ENCODE measurements around the gene GAMT.

The GAMT gene

GRCh38 chr19:1394252-1395193 lies 6.8 kb downstream of the GAMT start:
- Histone ChIP-seq H3K4me1 (ENCODE audit: insufficient read depth, low read length) (no peaks in the 10 kb centered on the region; the same call in 1 of the 2 replicates), H3K9ac (ENCODE audit: low read depth, low read length) (no peak overlapping the region; the same call in 1 of the 2 replicates), H3K9me3 (ENCODE audit: control insufficient read depth, insufficient read depth, low read length) (no peaks in the 10 kb centered on the region), H3K36me3 (ENCODE audit: insufficient read depth, low read length) (peaks cover 7% of the 10 kb centered on the region; the same call in 1 of the 2 replicates)

- H3K9ac ChIP-seq (ENCODE audit: low read depth, low read length): no peak overlapping the region
- no peaks in the 10 kb centered on the region; the same call in 1 of the 2 replicates for H3K4me1 ChIP-seq (ENCODE audit: insufficient read depth, low read length)
- H3K9me3 ChIP-seq (ENCODE audit: control insufficient read depth, insufficient read depth, low read length): no peaks in the 10 kb centered on the region
- H3K36me3 ChIP-seq (ENCODE audit: insufficient read depth, low read length): peaks cover 7% of the 10 kb centered on the region; the same call in 1 of the 2 replicates
Measured at GRCh38 chr19:1393841-1394240, 7.5 kb downstream of the GAMT start.

- Histone ChIP-seq H3K4me1 (ENCODE audit: insufficient read depth, low read length) (no peaks in the 10 kb centered on the region; the same call in 1 of the 2 replicates), H3K9me3 (ENCODE audit: control insufficient read depth, insufficient read depth, low read length) (no peaks in the 10 kb centered on the region), H3K36me3 (ENCODE audit: insufficient read depth, low read length) (peaks cover 7% of the 10 kb centered on the region; the same call in 1 of the 2 replicates), H3K9ac (ENCODE audit: low read depth, low read length) (no peak overlapping the region)
Measured at GRCh38 chr19:1392939-1393530, 8.3 kb downstream of the GAMT start.

GRCh38 chr19:1392407-1392806 lies 8.9 kb downstream of the GAMT start:
- Histone ChIP-seq H3K9me3 (ENCODE audit: control insufficient read depth, insufficient read depth, low read length) (no peaks in the 10 kb centered on the region), H3K36me3 (ENCODE audit: insufficient read depth, low read length) (peaks cover 7% of the 10 kb centered on the region; the same call in 1 of the 2 replicates), H3K9ac (ENCODE audit: low read depth, low read length) (no peak overlapping the region), H3K4me1 (ENCODE audit: insufficient read depth, low read length) (no peaks in the 10 kb centered on the region; the same call in 1 of the 2 replicates)

- Histone ChIP-seq H3K36me3 (ENCODE audit: insufficient read depth, low read length) (peaks cover 7% of the 10 kb centered on the region), H3K9me3 (ENCODE audit: control insufficient read depth, insufficient read depth, low read length) (no peaks in the 10 kb centered on the region), H3K4me1 (ENCODE audit: insufficient read depth, low read length) (no peaks in the 10 kb centered on the region; the same call in 1 of the 2 replicates), H3K9ac (ENCODE audit: low read depth, low read length) (no peak overlapping the region)
Measured at GRCh38 chr19:1390890-1391423, 10.4 kb downstream of the GAMT start.

GRCh38 chr19:1389033-1389940 lies 12.1 kb downstream of the GAMT start:
- Histone ChIP-seq H3K9me3 (ENCODE audit: control insufficient read depth, insufficient read depth, low read length) (no peaks in the 10 kb centered on the region), H3K36me3 (ENCODE audit: insufficient read depth, low read length) (peaks cover 7% of the 10 kb centered on the region)

GRCh38 chr19:1388637-1389026 lies 12.7 kb downstream of the GAMT start:
- Histone ChIP-seq H3K9me3 (ENCODE audit: control insufficient read depth, insufficient read depth, low read length) (no peaks in the 10 kb centered on the region), H3K36me3 (ENCODE audit: insufficient read depth, low read length) (peaks cover 7% of the 10 kb centered on the region), H3K4me1 (ENCODE audit: insufficient read depth, low read length) (no peaks in the 10 kb centered on the region), H3K9ac (ENCODE audit: low read depth, low read length) (no peak overlapping the region)

More at GRCh38 chr19:1389033-1389940, 12.1 kb downstream of the GAMT start:
- Histone ChIP-seq H3K9ac (ENCODE audit: low read depth, low read length) (no peak overlapping the region), H3K4me1 (ENCODE audit: insufficient read depth, low read length) (no peaks in the 10 kb centered on the region)

- Histone ChIP-seq H3K9me3 (ENCODE audit: control insufficient read depth, insufficient read depth, low read length) (no peaks in the 10 kb centered on the region), H3K36me3 (ENCODE audit: insufficient read depth, low read length) (peaks cover 7% of the 10 kb centered on the region), H3K9ac (ENCODE audit: low read depth, low read length) (no peak overlapping the region), H3K4me1 (ENCODE audit: insufficient read depth, low read length) (no peaks in the 10 kb centered on the region)
Measured at GRCh38 chr19:1387684-1388636, 13.4 kb downstream of the GAMT start.

- Histone ChIP-seq H3K36me3 (ENCODE audit: insufficient read depth, low read length) (peaks cover under 1% of the 10 kb centered on the region), H3K9me3 (ENCODE audit: control insufficient read depth, insufficient read depth, low read length) (no peaks in the 10 kb centered on the region), H3K9ac (ENCODE audit: low read depth, low read length) (no peak overlapping the region), H3K4me1 (ENCODE audit: insufficient read depth, low read length) (no peaks in the 10 kb centered on the region)
Measured at GRCh38 chr19:1386945-1387683, 14.2 kb downstream of the GAMT start.

- H3K36me3 ChIP-seq (ENCODE audit: insufficient read depth, low read length): no peaks in the 10 kb centered on the region; the same call in none of the 2 replicates
- H3K4me1 ChIP-seq (ENCODE audit: insufficient read depth, low read length): peaks cover 8% of the 10 kb centered on the region
- H3K9me3 ChIP-seq (ENCODE audit: control insufficient read depth, insufficient read depth, low read length): no peaks in the 10 kb centered on the region
- no peak overlapping the region for H3K9ac ChIP-seq (ENCODE audit: low read depth, low read length)
Measured at GRCh38 chr19:1385816-1386215, 15.5 kb downstream of the GAMT start.

- H3K4me1 ChIP-seq (ENCODE audit: insufficient read depth, low read length): peaks cover 8% of the 10 kb centered on the region
- H3K9me3 ChIP-seq (ENCODE audit: control insufficient read depth, insufficient read depth, low read length): no peaks in the 10 kb centered on the region
- peak overlapping the region; percentile 82 for H3K9ac ChIP-seq (ENCODE audit: low read depth, low read length)
- no peaks in the 10 kb centered on the region; the same call in none of the 2 replicates for H3K36me3 ChIP-seq (ENCODE audit: insufficient read depth, low read length)
Measured at GRCh38 chr19:1384478-1385110, 16.7 kb downstream of the GAMT start.

GRCh38 chr19:1384085-1384462 lies 17.3 kb downstream of the GAMT start:
- Histone ChIP-seq H3K4me1 (ENCODE audit: insufficient read depth, low read length) (peaks cover 8% of the 10 kb centered on the region), H3K9ac (ENCODE audit: low read depth, low read length) (peak overlapping the region; percentile 82), H3K36me3 (ENCODE audit: insufficient read depth, low read length) (no peaks in the 10 kb centered on the region; the same call in none of the 2 replicates), H3K9me3 (ENCODE audit: control insufficient read depth, insufficient read depth, low read length) (no peaks in the 10 kb centered on the region)

All from ES-I3 (cell line).